Stimulated activated CD4-positive, alpha-beta T cell treated with anti-CD3 and anti-CD28 coated beads, Interleukin-12 subunit alpha, Interleukin-12 subunit beta, amount 100 ng/mL, for 48 hours (primary cell): Measurements from ENCODE around the gene CYP1A2.

Experiments
- DNase-seq, 3 donors: peaks; one replicate each; pipeline ENCODE4 v3.0.0-alpha.2; 2020; ENCODE audit warnings: low read depth in 2 of 3, low spot score in 1 of 3

The CYP1A2 gene

GRCh38 chr15:74788042-74788682 lies 39.5 kb downstream of the CYP1A2 start:
- no peak for DNase-seq

- DNase-seq: no peak
Observed at GRCh38 chr15:74788683-74789151, 40.1 kb downstream of the CYP1A2 start.

- DNase-seq: no peak
Observed at GRCh38 chr15:74789171-74789631, 40.6 kb downstream of the CYP1A2 start.

- DNase-seq: no peak
Observed at GRCh38 chr15:74789741-74790079, 41.1 kb downstream of the CYP1A2 start.

- DNase-seq: no peak
Observed at GRCh38 chr15:74790080-74790916, 41.7 kb downstream of the CYP1A2 start.

- DNase-seq: no peak
Observed at GRCh38 chr15:74791007-74791406, 42.4 kb downstream of the CYP1A2 start.

GRCh38 chr15:74791667-74792066 lies 43.0 kb downstream of the CYP1A2 start:
- DNase-seq: no peak

GRCh38 chr15:74792227-74793016 lies 43.8 kb downstream of the CYP1A2 start:
- no peak for DNase-seq

GRCh38 chr15:74793135-74794028 lies 44.7 kb downstream of the CYP1A2 start:
- peak in 1 of 3 donors; percentile 39 for DNase-seq

GRCh38 chr15:74794248-74794969 lies 45.8 kb downstream of the CYP1A2 start:
- DNase-seq: no peak

- DNase-seq: no peak
Observed at GRCh38 chr15:74794970-74795349, 46.3 kb downstream of the CYP1A2 start.

GRCh38 chr15:74795966-74796625 lies 47.5 kb downstream of the CYP1A2 start:
- DNase-seq: peak in 1 of 3 donors; percentile 38

- DNase-seq: no peak
Observed at GRCh38 chr15:74798388-74799254, 50.0 kb downstream of the CYP1A2 start.

GRCh38 chr15:74799255-74799855 lies 50.7 kb downstream of the CYP1A2 start:
- DNase-seq: no peak

GRCh38 chr15:74799856-74800558 lies 51.4 kb downstream of the CYP1A2 start:
- peak; percentile 76 to 82 (median 77) for DNase-seq

GRCh38 chr15:74800559-74801094 lies 52.0 kb downstream of the CYP1A2 start:
- no peak for DNase-seq

GRCh38 chr15:74801311-74801997 lies 52.8 kb downstream of the CYP1A2 start:
- no peak for DNase-seq
